ENCODE results near the gene SCN2A.

Gene SCN2A

GRCh38 chr2:165425556-165425955 lies 186.3 kb downstream of the SCN2A start:
- peaks cover 0 to 6% (median 0%) of the 10 kb centered on the region in 5 donors for H3K9me3 ChIP-seq (ENCODE audit: control insufficient read depth in 5 of 5, low read length in 5 of 5)
- no peak overlapping the region for H3K4me3 ChIP-seq (ENCODE audit: low read depth in 1 of 5, low read length in 5 of 5)
- H3K36me3 ChIP-seq (ENCODE audit: control insufficient read depth in 5 of 5, insufficient read depth in 5 of 5, low read length in 5 of 5), result no peaks in the 10 kb centered on the region
- no peak overlapping the region for H3K27ac ChIP-seq (ENCODE audit: low read depth, low read length)
- H3K9ac ChIP-seq (ENCODE audit: low read length in 5 of 5), result no peak overlapping the region
- H3K27me3 ChIP-seq (ENCODE audit: control insufficient read depth in 5 of 5, insufficient read depth in 4 of 5, low read length in 5 of 5), result no peaks in the 10 kb centered on the region
- H3K4me1 ChIP-seq (ENCODE audit: control insufficient read depth in 5 of 5, insufficient read depth in 5 of 5, low read length in 5 of 5), result no peaks in the 10 kb centered on the region

GRCh38 chr2:165427686-165428085 lies 188.5 kb downstream of the SCN2A start:
- H3K27ac ChIP-seq (ENCODE audit: low read depth, low read length), result no peak overlapping the region
- no peaks in the 10 kb centered on the region for H3K27me3 ChIP-seq (ENCODE audit: control insufficient read depth in 5 of 5, insufficient read depth in 4 of 5, low read length in 5 of 5)
- no peak overlapping the region for H3K4me3 ChIP-seq (ENCODE audit: low read depth in 1 of 5, low read length in 5 of 5)
- peaks cover 0 to 5% (median 0%) of the 10 kb centered on the region in 5 donors for H3K9me3 ChIP-seq (ENCODE audit: control insufficient read depth in 5 of 5, low read length in 5 of 5)
- H3K36me3 ChIP-seq (ENCODE audit: control insufficient read depth in 5 of 5, insufficient read depth in 5 of 5, low read length in 5 of 5), result no peaks in the 10 kb centered on the region
- no peak overlapping the region for H3K9ac ChIP-seq (ENCODE audit: low read length in 5 of 5)
- H3K4me1 ChIP-seq (ENCODE audit: control insufficient read depth in 5 of 5, insufficient read depth in 5 of 5, low read length in 5 of 5), result no peaks in the 10 kb centered on the region

- H3K9ac ChIP-seq (ENCODE audit: low read length in 5 of 5), result no peak overlapping the region
- H3K4me1 ChIP-seq (ENCODE audit: control insufficient read depth in 5 of 5, insufficient read depth in 5 of 5, low read length in 5 of 5), result no peaks in the 10 kb centered on the region
- H3K27me3 ChIP-seq (ENCODE audit: control insufficient read depth in 5 of 5, insufficient read depth in 4 of 5, low read length in 5 of 5), result no peaks in the 10 kb centered on the region
- no peaks in the 10 kb centered on the region for H3K36me3 ChIP-seq (ENCODE audit: control insufficient read depth in 5 of 5, insufficient read depth in 5 of 5, low read length in 5 of 5)
- H3K9me3 ChIP-seq (ENCODE audit: control insufficient read depth in 5 of 5, low read length in 5 of 5), result no peaks in the 10 kb centered on the region
- H3K27ac ChIP-seq (ENCODE audit: low read depth, low read length), result no peak overlapping the region
- no peak overlapping the region for H3K4me3 ChIP-seq (ENCODE audit: low read depth in 1 of 5, low read length in 5 of 5)
Measured at GRCh38 chr2:165428926-165429325, 189.7 kb downstream of the SCN2A start.

GRCh38 chr2:165431014-165431413 lies 191.8 kb downstream of the SCN2A start:
- Histone ChIP-seq H3K27ac (ENCODE audit: low read depth, low read length) (no peak overlapping the region), H3K9me3 (ENCODE audit: control insufficient read depth in 5 of 5, low read length in 5 of 5) (no peaks in the 10 kb centered on the region)

GRCh38 chr2:165432234-165432966 lies 193.2 kb downstream of the SCN2A start:
- H3K4me1 ChIP-seq (ENCODE audit: control insufficient read depth in 5 of 5, insufficient read depth in 5 of 5, low read length in 5 of 5), result no peaks in the 10 kb centered on the region
- H3K27me3 ChIP-seq (ENCODE audit: control insufficient read depth in 5 of 5, insufficient read depth in 4 of 5, low read length in 5 of 5), result no peaks in the 10 kb centered on the region
- H3K9me3 ChIP-seq (ENCODE audit: control insufficient read depth in 5 of 5, low read length in 5 of 5), result no peaks in the 10 kb centered on the region
- no peak overlapping the region for H3K27ac ChIP-seq (ENCODE audit: low read depth, low read length)
- no peak overlapping the region for H3K9ac ChIP-seq (ENCODE audit: low read length in 5 of 5)
- H3K4me3 ChIP-seq (ENCODE audit: low read depth in 1 of 5, low read length in 5 of 5), result no peak overlapping the region
- no peaks in the 10 kb centered on the region for H3K36me3 ChIP-seq (ENCODE audit: control insufficient read depth in 5 of 5, insufficient read depth in 5 of 5, low read length in 5 of 5)

More at GRCh38 chr2:165431014-165431413, 191.8 kb downstream of the SCN2A start:
- no peaks in the 10 kb centered on the region for H3K27me3 ChIP-seq (ENCODE audit: control insufficient read depth in 5 of 5, insufficient read depth in 4 of 5, low read length in 5 of 5)
- H3K36me3 ChIP-seq (ENCODE audit: control insufficient read depth in 5 of 5, insufficient read depth in 5 of 5, low read length in 5 of 5), result no peaks in the 10 kb centered on the region
- no peak overlapping the region for H3K4me3 ChIP-seq (ENCODE audit: low read depth in 1 of 5, low read length in 5 of 5)
- no peaks in the 10 kb centered on the region for H3K4me1 ChIP-seq (ENCODE audit: control insufficient read depth in 5 of 5, insufficient read depth in 5 of 5, low read length in 5 of 5)
- H3K9ac ChIP-seq (ENCODE audit: low read length in 5 of 5), result no peak overlapping the region

- no peaks in the 10 kb centered on the region for H3K4me1 ChIP-seq (ENCODE audit: control insufficient read depth in 5 of 5, insufficient read depth in 5 of 5, low read length in 5 of 5)
- no peaks in the 10 kb centered on the region for H3K27me3 ChIP-seq (ENCODE audit: control insufficient read depth in 5 of 5, insufficient read depth in 4 of 5, low read length in 5 of 5)
- no peaks in the 10 kb centered on the region for H3K36me3 ChIP-seq (ENCODE audit: control insufficient read depth in 5 of 5, insufficient read depth in 5 of 5, low read length in 5 of 5)
- H3K4me3 ChIP-seq (ENCODE audit: low read depth in 1 of 5, low read length in 5 of 5), result no peak overlapping the region
- H3K9me3 ChIP-seq (ENCODE audit: control insufficient read depth in 5 of 5, low read length in 5 of 5), result no peaks in the 10 kb centered on the region
- H3K27ac ChIP-seq (ENCODE audit: low read depth, low read length), result no peak overlapping the region
- no peak overlapping the region for H3K9ac ChIP-seq (ENCODE audit: low read length in 5 of 5)
Measured at GRCh38 chr2:165434865-165435496, 195.8 kb downstream of the SCN2A start.

- Histone ChIP-seq H3K4me1 (ENCODE audit: control insufficient read depth in 5 of 5, insufficient read depth in 5 of 5, low read length in 5 of 5) (no peaks in the 10 kb centered on the region), H3K36me3 (ENCODE audit: control insufficient read depth in 5 of 5, insufficient read depth in 5 of 5, low read length in 5 of 5) (no peaks in the 10 kb centered on the region), H3K4me3 (ENCODE audit: low read depth in 1 of 5, low read length in 5 of 5) (no peak overlapping the region), H3K27ac (ENCODE audit: low read depth, low read length) (no peak overlapping the region), H3K9ac (ENCODE audit: low read length in 5 of 5) (no peak overlapping the region), H3K27me3 (ENCODE audit: control insufficient read depth in 5 of 5, insufficient read depth in 4 of 5, low read length in 5 of 5) (no peaks in the 10 kb centered on the region), H3K9me3 (ENCODE audit: control insufficient read depth in 5 of 5, low read length in 5 of 5) (no peaks in the 10 kb centered on the region)
Measured at GRCh38 chr2:165435611-165436010, 196.4 kb downstream of the SCN2A start.

- no peak overlapping the region for H3K9ac ChIP-seq (ENCODE audit: low read length in 5 of 5)
- H3K27ac ChIP-seq (ENCODE audit: low read depth, low read length), result no peak overlapping the region
- no peaks in the 10 kb centered on the region for H3K27me3 ChIP-seq (ENCODE audit: control insufficient read depth in 5 of 5, insufficient read depth in 4 of 5, low read length in 5 of 5)
- no peak overlapping the region for H3K4me3 ChIP-seq (ENCODE audit: low read depth in 1 of 5, low read length in 5 of 5)
- H3K9me3 ChIP-seq (ENCODE audit: control insufficient read depth in 5 of 5, low read length in 5 of 5), result no peaks in the 10 kb centered on the region
- H3K36me3 ChIP-seq (ENCODE audit: control insufficient read depth in 5 of 5, insufficient read depth in 5 of 5, low read length in 5 of 5), result no peaks in the 10 kb centered on the region
- no peaks in the 10 kb centered on the region for H3K4me1 ChIP-seq (ENCODE audit: control insufficient read depth in 5 of 5, insufficient read depth in 5 of 5, low read length in 5 of 5)
Measured at GRCh38 chr2:165436559-165436958, 197.3 kb downstream of the SCN2A start.

- Histone ChIP-seq H3K4me1 (ENCODE audit: control insufficient read depth in 5 of 5, insufficient read depth in 5 of 5, low read length in 5 of 5) (no peaks in the 10 kb centered on the region), H3K27ac (ENCODE audit: low read depth, low read length) (no peak overlapping the region), H3K9me3 (ENCODE audit: control insufficient read depth in 5 of 5, low read length in 5 of 5) (no peaks in the 10 kb centered on the region), H3K4me3 (ENCODE audit: low read depth in 1 of 5, low read length in 5 of 5) (no peak overlapping the region), H3K27me3 (ENCODE audit: control insufficient read depth in 5 of 5, insufficient read depth in 4 of 5, low read length in 5 of 5) (no peaks in the 10 kb centered on the region), H3K36me3 (ENCODE audit: control insufficient read depth in 5 of 5, insufficient read depth in 5 of 5, low read length in 5 of 5) (no peaks in the 10 kb centered on the region), H3K9ac (ENCODE audit: low read length in 5 of 5) (no peak overlapping the region)
Measured at GRCh38 chr2:165440367-165440766, 201.2 kb downstream of the SCN2A start.

Data from subcutaneous abdominal adipose tissue (tissue), 5 donors.